SU-DHL-6 (cell line): ENCODE measurements around the gene FBXO5.

ENCODE experiments used
- EZH2phosphoT487 ChIP-seq: fragments of 200-600 bp; sonication (generic), shearing (Covaris generic); conservative IDR thresholded peaks from 2 replicates; pipeline ENCODE4 v1.6.1; 2018; ENCODE audit warnings: mild to moderate bottlenecking, antibody characterized with exemption, low read length, moderate library complexity, mixed read lengths
- TF ChIP-seq, protein P1 (sequence below): fragments of 200-600 bp; sonication (generic); IDR thresholded peaks from one replicate; pipeline ENCODE4 v1.5.1; 2017; ENCODE audit warnings: antibody characterized with exemption, mild to moderate bottlenecking, low read length, moderate library complexity; ENCODE audit not compliant: insufficient read depth, poor library complexity, severe bottlenecking

DNA sequence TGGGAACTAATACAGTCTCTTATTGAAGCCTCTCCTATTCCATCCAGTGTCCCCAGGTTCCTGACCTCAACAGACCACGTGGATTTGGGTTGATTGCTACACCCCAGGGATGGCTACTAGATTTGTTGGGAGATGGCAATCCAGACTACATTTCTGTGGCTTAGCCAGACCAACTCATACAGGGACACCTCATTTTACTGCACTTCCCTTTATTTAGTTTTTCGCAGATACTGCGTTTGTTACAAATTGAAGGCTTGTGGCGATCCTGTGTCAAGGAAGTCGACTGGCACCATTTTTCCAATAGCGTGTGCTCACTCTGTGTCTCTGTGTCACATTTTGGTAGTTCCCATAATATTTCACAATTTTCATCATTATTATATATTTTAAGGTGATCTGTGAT lies 30.0 kb upstream of the FBXO5 start:
- TF ChIP-seq, protein P1, sequence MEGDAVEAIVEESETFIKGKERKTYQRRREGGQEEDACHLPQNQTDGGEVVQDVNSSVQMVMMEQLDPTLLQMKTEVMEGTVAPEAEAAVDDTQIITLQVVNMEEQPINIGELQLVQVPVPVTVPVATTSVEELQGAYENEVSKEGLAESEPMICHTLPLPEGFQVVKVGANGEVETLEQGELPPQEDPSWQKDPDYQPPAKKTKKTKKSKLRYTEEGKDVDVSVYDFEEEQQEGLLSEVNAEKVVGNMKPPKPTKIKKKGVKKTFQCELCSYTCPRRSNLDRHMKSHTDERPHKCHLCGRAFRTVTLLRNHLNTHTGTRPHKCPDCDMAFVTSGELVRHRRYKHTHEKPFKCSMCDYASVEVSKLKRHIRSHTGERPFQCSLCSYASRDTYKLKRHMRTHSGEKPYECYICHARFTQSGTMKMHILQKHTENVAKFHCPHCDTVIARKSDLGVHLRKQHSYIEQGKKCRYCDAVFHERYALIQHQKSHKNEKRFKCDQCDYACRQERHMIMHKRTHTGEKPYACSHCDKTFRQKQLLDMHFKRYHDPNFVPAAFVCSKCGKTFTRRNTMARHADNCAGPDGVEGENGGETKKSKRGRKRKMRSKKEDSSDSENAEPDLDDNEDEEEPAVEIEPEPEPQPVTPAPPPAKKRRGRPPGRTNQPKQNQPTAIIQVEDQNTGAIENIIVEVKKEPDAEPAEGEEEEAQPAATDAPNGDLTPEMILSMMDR, result no peak
- no peak for TF ChIP-seq EZH2phosphoT487
